OCI-LY1 (cell line): ENCODE results near the gene CDHR3.

Source experiments
- H2AFZ ChIP-seq: fragments of 200-600 bp; sonication (generic), shearing (Covaris generic); 2 replicates; pipeline ENCODE4 v1.6.0; 2014; ENCODE audit warnings: antibody characterized with exemption, mild to moderate bottlenecking, low read length
- H3F3A ChIP-seq: fragments of 200-600 bp; sonication (generic), shearing (Covaris generic); 2 replicates; pipeline ENCODE4 v1.6.0; 2014; ENCODE audit warnings: mild to moderate bottlenecking, antibody characterized with exemption, low read length, moderate library complexity; ENCODE audit not compliant: insufficient read depth
- H3K27ac ChIP-seq: fragments of 200-600 bp; sonication (generic); 2 replicates; pipeline ENCODE4 v1.5.1; 2014; ENCODE audit warnings: low read length, mixed run types, mild to moderate bottlenecking, low read depth; ENCODE audit not compliant: poor library complexity, severe bottlenecking
- H3K27me3 ChIP-seq: fragments of 200-600 bp; sonication (generic); 2 replicates; pipeline ENCODE4 v1.6.0; 2014; ENCODE audit warnings: antibody characterized with exemption, mild to moderate bottlenecking, low read length, moderate library complexity; ENCODE audit not compliant: insufficient read depth
- H3K36me3 ChIP-seq: fragments of 200-600 bp; sonication (generic); 2 replicates; pipeline ENCODE4 v1.6.1; 2014; ENCODE audit warnings: mild to moderate bottlenecking, antibody characterized with exemption, low read length, moderate library complexity, mixed read lengths; ENCODE audit not compliant: insufficient read depth
- H3K4me1 ChIP-seq: fragments of 200-600 bp; sonication (generic); 2 replicates; pipeline ENCODE4 v1.5.1; 2014; ENCODE audit warnings: mild to moderate bottlenecking, low read length, moderate library complexity; ENCODE audit not compliant: insufficient read depth, severe bottlenecking
- H3K4me2 ChIP-seq: fragments of 200-600 bp; sonication (generic), shearing (Covaris generic); 2 replicates; pipeline ENCODE4 v1.6.1; 2014; ENCODE audit warnings: low read length
- H3K4me3 ChIP-seq: fragments of 200-600 bp; sonication (generic); 2 replicates; pipeline ENCODE4 v1.5.1; 2014; ENCODE audit warnings: low read length, low read depth, mild to moderate bottlenecking, mixed read lengths; ENCODE audit not compliant: poor library complexity, severe bottlenecking
- H3K79me2 ChIP-seq: fragments of 200-600 bp; shearing (Covaris generic); 2 replicates; pipeline ENCODE4 v1.6.1; 2016; ENCODE audit warnings: mixed run types, low read length, mixed read lengths; ENCODE audit not compliant: insufficient read depth
- H3K9ac ChIP-seq: fragments of 200-600 bp; sonication (generic), shearing (Covaris generic); 2 replicates; pipeline ENCODE4 v1.6.1; 2014; ENCODE audit warnings: mild to moderate bottlenecking, low read length, mixed read lengths
- H3K9me2 ChIP-seq: fragments of 200-600 bp; sonication (generic), shearing (Covaris generic); 2 replicates; pipeline ENCODE4 v1.6.1; 2014; ENCODE audit warnings: low read depth, mild to moderate bottlenecking, low read length, mixed read lengths
- H3K9me3 ChIP-seq: fragments of 200-600 bp; shearing (Covaris generic); 2 replicates; pipeline ENCODE4 v1.6.1; 2014; ENCODE audit warnings: low read length, mixed read lengths
- H4K20me1 ChIP-seq: fragments of 200-600 bp; sonication (generic), shearing (Covaris generic); 2 replicates; pipeline ENCODE4 v1.6.0; 2016; ENCODE audit warnings: mild to moderate bottlenecking, low read length; ENCODE audit not compliant: insufficient read depth
- EZH2 ChIP-seq: fragments of 200-600 bp; sonication (generic), shearing (Covaris generic); IDR thresholded peaks from 2 replicates; pipeline ENCODE4 v1.8.0; 2017; ENCODE audit warnings: borderline replicate concordance, mixed run types, mild to moderate bottlenecking, antibody characterized with exemption, low read length, moderate library complexity, mixed read lengths
- TF ChIP-seq, protein P1 (sequence below): fragments of 200-600 bp; sonication (generic), shearing (Covaris generic); IDR thresholded peaks from 2 replicates; pipeline ENCODE4 v1.5.1; 2017; ENCODE audit warnings: mild to moderate bottlenecking, antibody characterized with exemption, low read length, moderate library complexity, mixed read lengths

CDHR3 gene

DNA sequence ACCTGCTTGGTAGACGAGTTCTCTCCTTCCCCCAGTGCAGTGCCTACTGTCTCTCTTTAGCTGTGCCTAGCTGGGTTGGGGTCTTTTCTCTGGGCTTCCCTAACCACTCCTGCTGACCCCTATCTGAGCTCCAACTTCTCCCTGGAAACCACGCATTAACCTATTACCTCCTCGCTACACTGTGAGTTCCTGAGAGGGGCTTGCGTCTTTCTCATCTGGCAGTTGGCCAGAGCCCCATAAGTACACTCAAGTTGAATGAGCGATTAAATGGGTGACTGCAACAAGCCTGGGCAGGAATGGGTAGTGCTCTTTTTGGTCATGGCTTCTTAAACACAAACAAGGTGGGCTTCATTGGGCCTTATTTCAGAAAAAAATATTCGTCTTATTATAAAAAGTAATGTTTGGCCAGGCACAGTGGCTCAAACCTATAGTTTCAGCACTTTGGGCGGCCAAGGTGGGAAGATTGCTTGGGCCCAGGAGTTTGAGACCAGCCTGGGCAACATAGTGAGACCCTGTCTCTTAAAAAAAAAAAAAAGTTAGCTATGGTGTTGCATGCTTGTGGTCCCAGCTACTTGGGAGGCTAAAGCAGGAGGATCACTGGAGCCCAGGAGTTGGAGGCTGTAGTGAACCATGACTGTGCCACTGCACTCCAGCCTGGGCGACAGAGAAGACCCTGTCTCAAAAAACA is 107.6 kb downstream of the CDHR3 start:
- Histone ChIP-seq H3K9me2 (no peaks in the 10 kb centered on the region), H3K4me3 (peak overlapping the region; percentile 60), H3K4me2 (peak overlapping the region; percentile 89), H3F3A (peaks cover 13% of the 10 kb centered on the region), H3K79me2 (no peaks in the 10 kb centered on the region), H3K9me3 (no peaks in the 10 kb centered on the region), H3K27me3 (no peaks in the 10 kb centered on the region), H2AFZ (no peak overlapping the region), H4K20me1 (no peaks in the 10 kb centered on the region), H3K4me1 (peaks cover 91% of the 10 kb centered on the region), H3K27ac (peak overlapping the region; percentile 99), H3K36me3 (no peaks in the 10 kb centered on the region), H3K9ac (peak overlapping the region; percentile 92)
- no peak for TF ChIP-seq EZH2
- TF ChIP-seq, protein P1, sequence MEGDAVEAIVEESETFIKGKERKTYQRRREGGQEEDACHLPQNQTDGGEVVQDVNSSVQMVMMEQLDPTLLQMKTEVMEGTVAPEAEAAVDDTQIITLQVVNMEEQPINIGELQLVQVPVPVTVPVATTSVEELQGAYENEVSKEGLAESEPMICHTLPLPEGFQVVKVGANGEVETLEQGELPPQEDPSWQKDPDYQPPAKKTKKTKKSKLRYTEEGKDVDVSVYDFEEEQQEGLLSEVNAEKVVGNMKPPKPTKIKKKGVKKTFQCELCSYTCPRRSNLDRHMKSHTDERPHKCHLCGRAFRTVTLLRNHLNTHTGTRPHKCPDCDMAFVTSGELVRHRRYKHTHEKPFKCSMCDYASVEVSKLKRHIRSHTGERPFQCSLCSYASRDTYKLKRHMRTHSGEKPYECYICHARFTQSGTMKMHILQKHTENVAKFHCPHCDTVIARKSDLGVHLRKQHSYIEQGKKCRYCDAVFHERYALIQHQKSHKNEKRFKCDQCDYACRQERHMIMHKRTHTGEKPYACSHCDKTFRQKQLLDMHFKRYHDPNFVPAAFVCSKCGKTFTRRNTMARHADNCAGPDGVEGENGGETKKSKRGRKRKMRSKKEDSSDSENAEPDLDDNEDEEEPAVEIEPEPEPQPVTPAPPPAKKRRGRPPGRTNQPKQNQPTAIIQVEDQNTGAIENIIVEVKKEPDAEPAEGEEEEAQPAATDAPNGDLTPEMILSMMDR = no peak

DNA sequence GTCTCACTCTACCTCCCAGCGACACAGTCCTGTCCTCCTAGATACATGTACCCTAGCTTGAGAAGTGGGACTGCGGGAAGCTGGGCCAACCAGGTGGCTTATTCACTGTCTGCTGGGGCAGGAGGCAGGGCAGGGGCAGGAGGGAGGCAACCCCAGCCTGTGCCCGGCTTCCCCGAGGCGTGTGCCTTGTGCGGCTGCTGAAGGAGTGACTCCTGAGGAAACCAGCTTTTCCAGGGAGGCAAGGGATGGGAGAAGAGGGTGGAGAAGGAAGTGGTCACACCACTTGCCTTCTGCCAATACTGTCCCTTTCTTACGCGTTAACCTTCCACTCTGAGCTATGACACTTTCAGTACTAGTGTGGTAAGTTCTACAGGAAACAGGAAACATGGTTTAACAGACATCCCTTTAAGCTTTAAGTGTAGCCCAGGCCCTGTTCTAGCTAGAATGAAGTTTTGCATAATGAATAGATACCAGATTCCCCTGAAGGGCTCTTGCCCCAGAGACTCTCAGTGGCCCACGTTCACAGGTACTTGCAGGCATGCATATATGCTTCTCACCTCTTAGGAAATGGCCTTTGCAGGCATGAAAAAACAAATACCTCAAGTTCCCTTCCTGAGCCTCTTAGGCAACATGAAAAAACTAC is 108.4 kb downstream of the CDHR3 start:
- H3K36me3 ChIP-seq = no peaks in the 10 kb centered on the region
- no peaks in the 10 kb centered on the region for H3K27me3 ChIP-seq
- H3K4me1 ChIP-seq = peaks cover 91% of the 10 kb centered on the region
- no peaks in the 10 kb centered on the region for H4K20me1 ChIP-seq
- peak overlapping the region; percentile 92 for H3K9ac ChIP-seq
- no peaks in the 10 kb centered on the region for H3K79me2 ChIP-seq
- H3F3A ChIP-seq = peaks cover 21% of the 10 kb centered on the region
- no peaks in the 10 kb centered on the region for H3K9me2 ChIP-seq
- no peaks in the 10 kb centered on the region for H3K9me3 ChIP-seq
- TF ChIP-seq, protein P1 = no peak
- TF ChIP-seq EZH2 = no peak
- H3K27ac ChIP-seq = peak overlapping the region; percentile 99
- no peak overlapping the region for H2AFZ ChIP-seq
- peak overlapping the region; percentile 89 for H3K4me2 ChIP-seq
- peak overlapping the region; percentile 60 for H3K4me3 ChIP-seq

DNA sequence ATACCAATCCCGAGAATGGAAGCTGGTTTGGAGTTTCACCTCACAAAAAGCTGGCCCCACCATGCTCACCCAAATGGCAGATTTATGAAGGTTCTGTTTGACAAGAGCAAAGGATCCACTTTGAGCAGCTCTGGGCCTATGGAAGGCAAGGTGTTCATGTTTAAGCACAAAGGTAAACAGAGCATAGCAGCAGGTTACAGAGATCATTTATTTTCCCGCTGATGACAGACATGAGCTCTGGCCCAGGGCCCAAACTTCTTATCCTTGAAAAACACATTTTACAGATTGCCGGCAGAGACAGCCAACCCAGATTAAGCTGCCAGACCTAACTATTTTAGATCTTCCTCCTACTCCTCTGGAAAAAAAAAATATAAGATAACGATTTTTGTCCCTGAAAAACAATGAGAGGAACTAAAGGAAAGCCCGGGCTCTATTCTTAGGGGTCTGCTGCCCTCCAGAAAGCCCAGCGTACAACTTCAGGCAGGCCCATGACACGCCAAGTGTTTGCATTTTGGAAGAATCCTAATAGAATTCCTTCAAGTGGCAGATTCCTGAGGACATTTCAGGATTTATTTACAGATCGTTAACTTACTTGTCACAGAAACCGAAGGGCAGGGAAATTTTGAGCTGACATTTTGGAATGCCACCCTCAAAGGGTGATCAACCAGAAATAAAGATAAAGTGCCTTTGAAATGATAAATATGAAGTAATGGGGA is 109.1 kb downstream of the CDHR3 start:
- H3K79me2 ChIP-seq = no peaks in the 10 kb centered on the region
- TF ChIP-seq, protein P1 = no peak
- no peak for TF ChIP-seq EZH2
- H3K4me2 ChIP-seq = peak overlapping the region; percentile 89
- no peaks in the 10 kb centered on the region for H3K36me3 ChIP-seq
- no peaks in the 10 kb centered on the region for H3K27me3 ChIP-seq
- peak overlapping the region; percentile 99 for H3K27ac ChIP-seq
- H3K4me3 ChIP-seq = peak overlapping the region; percentile 60
- peaks cover 23% of the 10 kb centered on the region for H3F3A ChIP-seq
- H3K9me3 ChIP-seq = no peaks in the 10 kb centered on the region
- H3K9me2 ChIP-seq = no peaks in the 10 kb centered on the region
- H3K9ac ChIP-seq = peak overlapping the region; percentile 92
- peaks cover 92% of the 10 kb centered on the region for H3K4me1 ChIP-seq
- no peaks in the 10 kb centered on the region for H4K20me1 ChIP-seq
- H2AFZ ChIP-seq = no peak overlapping the region
